PC-9 (cell line): ENCODE data around the gene B3GAT2.

Experiments used
- CTCF ChIP-seq: fragments of 200-600 bp; sonication (generic); conservative IDR thresholded peaks from 2 replicates; pipeline ENCODE4 v1.6.1; 2017; ENCODE audit warnings: mixed run types, antibody characterized with exemption, mild to moderate bottlenecking, moderate library complexity
- EZH2 ChIP-seq: fragments of 200-600 bp; sonication (generic); IDR thresholded peaks from 2 replicates; pipeline ENCODE4 v1.8.0; 2017; ENCODE audit warnings: antibody characterized with exemption, low read depth

GRCh38 chr6:70849348-70850069 is 107.4 kb downstream of the B3GAT2 start:
- no peak for TF ChIP-seq EZH2
- no peak for TF ChIP-seq CTCF
